NCI-H524 treated with DMSO at 0.1 percent for 48 hours (cell line): ENCODE results near the gene TES.
"Not testable (repeated sequence)": the region's sequence is repeated elsewhere in the genome, so short reads cannot be mapped to it uniquely, and the experiment has no call there.

Source experiments
- DNase-seq: peaks from one replicate; lab custom pipeline; 2025; lab: John Stamatoyannopoulos, UW

Gene TES

GRCh38 chr7:116210345-116211005 lies at the start of gene TES:
TES (plus strand) TSS chr7:116210539; CDS start chr7:116210708, 169 bp downstream.
- no peak for DNase-seq

GRCh38 chr7:116161728-116162127 lies 48.6 kb upstream of the TES start:
- DNase-seq: no peak

- DNase-seq: no peak
Observed at GRCh38 chr7:116162254-116162653, 48.1 kb upstream of the TES start.

- DNase-seq: no peak
Observed at GRCh38 chr7:116162992-116163391, 47.3 kb upstream of the TES start.

GRCh38 chr7:116164552-116165306 lies 45.6 kb upstream of the TES start:
- DNase-seq: no peak

- no peak for DNase-seq
Observed at GRCh38 chr7:116165717-116166116, 44.6 kb upstream of the TES start.

- no peak for DNase-seq
Observed at GRCh38 chr7:116166156-116166555, 44.2 kb upstream of the TES start.

- no peak for DNase-seq
Observed at GRCh38 chr7:116167177-116167576, 43.2 kb upstream of the TES start.

GRCh38 chr7:116169060-116169459 lies 41.3 kb upstream of the TES start:
- DNase-seq: no peak

GRCh38 chr7:116170180-116170579 lies 40.2 kb upstream of the TES start:
- no peak for DNase-seq

GRCh38 chr7:116171094-116171493 lies 39.2 kb upstream of the TES start:
- no peak for DNase-seq

GRCh38 chr7:116172353-116172752 lies 38.0 kb upstream of the TES start:
- no peak for DNase-seq

- no peak for DNase-seq
Observed at GRCh38 chr7:116173051-116174028, 37.0 kb upstream of the TES start.

GRCh38 chr7:116175095-116175494 lies 35.2 kb upstream of the TES start:
- DNase-seq: not testable (repeated sequence)

- DNase-seq: no peak
Observed at GRCh38 chr7:116176226-116176625, 34.1 kb upstream of the TES start.

- DNase-seq: no peak
Observed at GRCh38 chr7:116177009-116177408, 33.3 kb upstream of the TES start.

GRCh38 chr7:116180302-116180701 lies 30.0 kb upstream of the TES start:
- no peak for DNase-seq

- DNase-seq: no peak
Observed at GRCh38 chr7:116182023-116182422, 28.3 kb upstream of the TES start.

GRCh38 chr7:116185450-116185849 lies 24.9 kb upstream of the TES start:
- DNase-seq: no peak

GRCh38 chr7:116185956-116186355 lies 24.4 kb upstream of the TES start:
- no peak for DNase-seq

- no peak for DNase-seq
Observed at GRCh38 chr7:116187400-116187799, 22.9 kb upstream of the TES start.

- no peak for DNase-seq
Observed at GRCh38 chr7:116193329-116194087, 16.8 kb upstream of the TES start.
